WTC11 (cell line): ENCODE measurements around the gene OLIG1.

Source experiments
- CTCF ChIP-seq: fragments of 200-600 bp; IDR thresholded peaks from 2 replicates; pipeline ENCODE4 v1.8.0; 2022; ENCODE audit warnings: antibody characterized with exemption
- ETV6 ChIP-seq: sonication (generic); formaldehyde crosslinking; IDR thresholded peaks from 2 replicates; pipeline ENCODE4 v1.8.1; 2022; ENCODE audit warnings: mild to moderate bottlenecking, missing genetic modification reagents
- FOXJ3 ChIP-seq: sonication (generic); formaldehyde crosslinking; IDR thresholded peaks from 2 replicates; pipeline ENCODE4 v1.9.0; 2021; ENCODE audit warnings: missing genetic modification reagents, mild to moderate bottlenecking, borderline replicate concordance
- KAT7 ChIP-seq: sonication (generic); formaldehyde crosslinking; IDR thresholded peaks from 2 replicates; pipeline ENCODE4 v1.8.1; 2023; ENCODE audit warnings: missing genetic modification reagents, mild to moderate bottlenecking, borderline replicate concordance
- MXD4 ChIP-seq: fragments of 250-450 bp; sonication (Bioruptor Pico); IDR thresholded peaks from 2 replicates; pipeline ENCODE4 v1.8.0; 2021; ENCODE audit warnings: mild to moderate bottlenecking, moderate library complexity, borderline replicate concordance
- SMAD3 ChIP-seq: sonication (generic); formaldehyde crosslinking; IDR thresholded peaks from 2 replicates; pipeline ENCODE4 v1.8.0; 2022; ENCODE audit warnings: missing genetic modification reagents, mild to moderate bottlenecking, borderline replicate concordance
- SMAD4 ChIP-seq: sonication (generic); formaldehyde crosslinking; IDR thresholded peaks from 2 replicates; pipeline ENCODE4 v1.8.0; 2022; ENCODE audit warnings: mild to moderate bottlenecking, missing genetic modification reagents
- TEAD4 ChIP-seq: sonication (generic); formaldehyde crosslinking; IDR thresholded peaks from 2 replicates; pipeline ENCODE4 v1.8.0; 2022; ENCODE audit warnings: mild to moderate bottlenecking, missing genetic modification reagents
- USF2 ChIP-seq: sonication (generic); formaldehyde crosslinking; IDR thresholded peaks from 2 replicates; pipeline ENCODE4 v1.8.1; 2023; ENCODE audit warnings: mild to moderate bottlenecking, missing genetic modification reagents, moderate library complexity
- TF ChIP-seq, protein P1 (sequence below): sonication (generic); formaldehyde crosslinking; IDR thresholded peaks from 2 replicates; pipeline ENCODE4 v1.8.0; 2022; ENCODE audit warnings: mild to moderate bottlenecking, missing genetic modification reagents
- TF ChIP-seq, protein P2 (sequence below): sonication (generic); formaldehyde crosslinking; IDR thresholded peaks from 2 replicates; pipeline ENCODE4 v1.8.0; 2022; ENCODE audit warnings: mild to moderate bottlenecking, missing genetic modification reagents
- TF ChIP-seq, protein P3 (sequence below): sonication (generic); formaldehyde crosslinking; IDR thresholded peaks from 2 replicates; pipeline ENCODE4 v1.8.1; 2023; ENCODE audit warnings: mild to moderate bottlenecking, moderate library complexity, missing genetic modification reagents

DNA sequence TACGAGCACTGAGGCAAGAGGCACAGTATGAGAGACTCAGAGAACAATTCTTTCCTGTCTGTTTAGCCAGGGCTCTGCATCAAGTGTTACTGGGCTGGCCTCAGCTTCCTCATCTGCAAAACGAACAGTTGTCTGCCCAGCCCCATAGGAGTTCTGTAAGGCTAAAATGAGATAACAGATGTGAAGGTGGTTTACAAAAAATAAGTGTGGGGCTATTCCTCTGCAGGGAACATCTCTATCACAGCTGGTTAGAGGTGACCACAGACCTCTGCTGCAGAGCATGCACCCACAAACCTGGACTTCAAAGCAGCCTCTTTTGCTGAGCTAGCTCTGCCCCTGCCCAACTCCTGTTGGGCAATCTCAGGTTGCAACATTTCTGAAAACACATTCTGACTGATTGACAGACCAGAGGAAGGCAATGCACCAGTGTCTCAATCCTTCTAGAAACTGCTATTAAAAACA is 10.5 kb upstream of the OLIG1 start:
- TF ChIP-seq MXD4 (CRISPR knock-in tag), result no peak
- no peak for TF ChIP-seq KAT7 (CRISPR knock-in tag)
- no peak for TF ChIP-seq USF2 (CRISPR knock-in tag)
- TF ChIP-seq TEAD4 (CRISPR knock-in tag), result no peak
- no peak for TF ChIP-seq SMAD3
- TF ChIP-seq CTCF, result no peak
- TF ChIP-seq, protein P1, sequence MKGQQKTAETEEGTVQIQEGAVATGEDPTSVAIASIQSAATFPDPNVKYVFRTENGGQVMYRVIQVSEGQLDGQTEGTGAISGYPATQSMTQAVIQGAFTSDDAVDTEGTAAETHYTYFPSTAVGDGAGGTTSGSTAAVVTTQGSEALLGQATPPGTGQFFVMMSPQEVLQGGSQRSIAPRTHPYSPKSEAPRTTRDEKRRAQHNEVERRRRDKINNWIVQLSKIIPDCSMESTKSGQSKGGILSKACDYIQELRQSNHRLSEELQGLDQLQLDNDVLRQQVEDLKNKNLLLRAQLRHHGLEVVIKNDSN, result no peak
- no peak for TF ChIP-seq SMAD4
- no peak for TF ChIP-seq FOXJ3 (CRISPR knock-in tag)
- TF ChIP-seq ETV6, result no peak
- TF ChIP-seq, protein P2, sequence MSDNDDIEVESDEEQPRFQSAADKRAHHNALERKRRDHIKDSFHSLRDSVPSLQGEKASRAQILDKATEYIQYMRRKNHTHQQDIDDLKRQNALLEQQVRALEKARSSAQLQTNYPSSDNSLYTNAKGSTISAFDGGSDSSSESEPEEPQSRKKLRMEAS (CRISPR knock-in tag), result no peak
- TF ChIP-seq, protein P3, sequence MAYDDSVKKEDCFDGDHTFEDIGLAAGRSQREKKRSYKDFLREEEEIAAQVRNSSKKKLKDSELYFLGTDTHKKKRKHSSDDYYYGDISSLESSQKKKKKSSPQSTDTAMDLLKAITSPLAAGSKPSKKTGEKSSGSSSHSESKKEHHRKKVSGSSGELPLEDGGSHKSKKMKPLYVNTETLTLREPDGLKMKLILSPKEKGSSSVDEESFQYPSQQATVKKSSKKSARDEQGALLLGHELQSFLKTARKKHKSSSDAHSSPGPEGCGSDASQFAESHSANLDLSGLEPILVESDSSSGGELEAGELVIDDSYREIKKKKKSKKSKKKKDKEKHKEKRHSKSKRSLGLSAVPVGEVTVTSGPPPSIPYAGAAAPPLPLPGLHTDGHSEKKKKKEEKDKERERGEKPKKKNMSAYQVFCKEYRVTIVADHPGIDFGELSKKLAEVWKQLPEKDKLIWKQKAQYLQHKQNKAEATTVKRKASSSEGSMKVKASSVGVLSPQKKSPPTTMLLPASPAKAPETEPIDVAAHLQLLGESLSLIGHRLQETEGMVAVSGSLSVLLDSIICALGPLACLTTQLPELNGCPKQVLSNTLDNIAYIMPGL (CRISPR knock-in tag), result no peak
